Gastroesophageal sphincter (tissue), 4 donors: ENCODE data around the gene TMEM203. TPM values are rescaled to one million over a fixed set of nuclear protein-coding genes. Genes with fewer than 3 reads are reported as not detected.
"Not testable (repeated sequence)": the region's sequence is repeated elsewhere in the genome, so short reads cannot be mapped to it uniquely, and the experiment has no call there.

Source experiments
- ATAC-seq: fragments of 150-250 bp; one replicate; pipeline ENCODE4 v1.9.1; 2016; ENCODE audit warnings: mild to moderate bottlenecking, moderate library complexity
- H3K27ac ChIP-seq, 4 donors: fragments of 200-600 bp; sonication (generic) in 3 of 4; 1 replicate in 3 of 4; 2 replicates in 1 of 4; pipeline ENCODE4 v1.5.1; 2016 to 2019
- H3K27me3 ChIP-seq: fragments of 200-600 bp; sonication (generic); one replicate; pipeline ENCODE4 v1.5.1; 2019
- H3K36me3 ChIP-seq, 2 donors: fragments of 200-600 bp; sonication (generic); one replicate each; pipeline ENCODE4 v1.5.1; 2019; ENCODE audit warnings: control low read depth in 1 of 2
- H3K4me1 ChIP-seq, 3 donors: fragments of 200-600 bp; sonication (generic); 1 replicate in 2 of 3; 2 replicates in 1 of 3; pipeline ENCODE4 v1.5.1; 2016 to 2019; ENCODE audit warnings: control low read depth in 2 of 3
- H3K4me3 ChIP-seq, 2 donors: fragments of 200-600 bp; sonication (generic); one replicate each; pipeline ENCODE4 v1.5.1; 2019; ENCODE audit warnings: mild to moderate bottlenecking in 1 of 2, moderate library complexity in 1 of 2
- H3K9me3 ChIP-seq, 3 donors: fragments of 200-600 bp; sonication (generic); one replicate each; pipeline ENCODE4 v1.5.1; 2017 to 2019; ENCODE audit warnings: control low read depth in 2 of 3
- CTCF ChIP-seq, 4 experiments: fragments of 200-600 bp in 2 of 4; fragments of 450-650 bp in 2 of 4; sonication (generic) in 1 of 4; IDR thresholded peaks; one replicate each; pipeline ENCODE4 v1.5.1; 2017 to 2019; ENCODE audit warnings: antibody characterized with exemption in 4 of 4, mild to moderate bottlenecking in 2 of 4, moderate library complexity in 2 of 4
- EP300 ChIP-seq: sonication (generic); formaldehyde crosslinking; IDR thresholded peaks from one replicate; pipeline ENCODE4 v1.6.1; 2017; ENCODE audit warnings: antibody characterized with exemption, mild to moderate bottlenecking
- POLR2A ChIP-seq, 2 donors: fragments of 450-650 bp; IDR thresholded peaks; one replicate each; pipeline ENCODE4 v1.6.1; 2017; ENCODE audit warnings: antibody characterized with exemption in 2 of 2, mild to moderate bottlenecking in 2 of 2, moderate library complexity in 1 of 2
- POLR2AphosphoS5 ChIP-seq: sonication (generic); formaldehyde crosslinking; IDR thresholded peaks from one replicate; pipeline ENCODE4 v1.6.1; 2017; ENCODE audit warnings: antibody characterized with exemption
- WGBS, 2 donors: methylation state at CpG; one replicate each; pipeline ENCODE4 v1.1.5; 2018; ENCODE audit warnings: low coverage in 1 of 2; 5-methylcytosine and 5-hydroxymethylcytosine counted together
- total RNA-seq, 4 donors: library from RNA; depleted of rRNA; stranded (reverse); fragments of >200 nt; gene quantifications; one replicate each; pipeline ENCODE4 v1.1.0, GENCODE V29; 2016

TMEM203 gene
- total RNA-seq, 4 donors from 2014 or later: 21.9 to 36.1 (median 29.1) TPM

- H3K27ac ChIP-seq: peak within 1 kb of the TSS; percentile 77 to 99 (median 97)
- peaks cover 0 to 81% (median 43%) of the 10 kb centered on the region in 3 donors for H3K4me1 ChIP-seq
- peak; percentile 100 for TF ChIP-seq POLR2A (IDR thresholded peaks at IDR 0.05)
- peak in 2 of 4 experiments; percentile 11 to 22 for TF ChIP-seq CTCF (IDR thresholded peaks at IDR 0.05)
- peak; percentile 100 for TF ChIP-seq POLR2AphosphoS5
- TF ChIP-seq EP300: no peak
- peak; percentile 94 for ATAC-seq
- no peaks in the 10 kb centered on the region for H3K27me3 ChIP-seq
- 0% methylated on average over 15 of the region's 67 CpGs; no CpG with 5 or more reads in 1 of the 2 donors for WGBS, 2 donors
- H3K4me3 ChIP-seq: peak within 1 kb of the TSS; percentile 67 to 82
- peaks cover 0 to 22% of the 10 kb centered on the region in 2 donors for H3K36me3 ChIP-seq
- no peaks in the 10 kb centered on the region for H3K9me3 ChIP-seq
Observed at GRCh38 chr9:137240841-137241489, 35.5 kb upstream of the TMEM203 start, which contains the start of gene TUBB4B. Gene TUBB4B (plus strand): TSS chr9:137241287. CDS start chr9:137241361, 74 bp downstream.

DNA sequence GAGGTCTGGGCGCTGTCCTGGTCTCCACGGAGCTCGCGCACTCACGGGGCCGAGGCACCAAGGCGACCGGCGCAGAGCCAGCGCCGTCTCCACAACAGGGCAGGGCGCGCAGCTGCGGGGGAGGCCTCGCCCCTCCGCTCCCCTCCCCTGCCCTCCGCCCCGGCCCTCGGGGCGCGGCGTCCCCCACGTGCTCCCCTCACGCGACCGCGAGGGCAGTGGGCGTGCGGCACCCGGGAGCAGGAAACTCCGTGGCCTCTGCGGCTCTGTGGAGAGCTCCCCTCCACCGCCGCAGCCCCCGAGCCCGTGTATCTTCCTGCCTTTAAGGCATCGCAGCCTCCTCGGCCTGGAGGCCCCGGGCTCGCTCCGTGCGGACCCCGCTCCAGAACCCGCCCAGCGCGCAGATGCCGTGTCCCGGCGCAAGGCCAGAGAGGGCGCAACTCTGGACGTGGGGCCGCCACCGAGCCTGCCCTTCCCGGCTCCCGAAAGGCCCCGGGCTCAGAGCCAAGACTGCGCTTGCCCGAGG is 34.9 kb upstream of the TMEM203 start:
- peak overlapping the region; percentile 77 to 99 (median 96) for H3K27ac ChIP-seq
- ATAC-seq: peak; percentile 34

GRCh38 chr9:137239541-137240200 is 34.2 kb upstream of the TMEM203 start:
- peak overlapping the region; percentile 67 to 82 for H3K4me3 ChIP-seq
- H3K27me3 ChIP-seq, ATAC-seq, H3K9me3 ChIP-seq: not testable (repeated sequence)
- H3K27ac ChIP-seq: peak overlapping the region; percentile 77 to 99 (median 96)
- H3K4me1 ChIP-seq: peaks cover 0 to 85% (median 47%) of the 10 kb centered on the region in 3 donors
- peaks cover 0 to 22% of the 10 kb centered on the region in 2 donors for H3K36me3 ChIP-seq
- WGBS, 2 donors: 23 to 38% methylated on average over 18 to 19 of the region's 27 CpGs

More for the DNA sequence above, 34.9 kb upstream of the TMEM203 start:
- peaks cover 0 to 87% (median 47%) of the 10 kb centered on the region in 3 donors for H3K4me1 ChIP-seq
- no peaks in the 10 kb centered on the region for H3K27me3 ChIP-seq
- peaks cover 0 to 22% of the 10 kb centered on the region in 2 donors for H3K36me3 ChIP-seq
- WGBS, 2 donors: no CpG with 5 or more reads among the region's 58 CpGs
- H3K4me3 ChIP-seq: peak overlapping the region; percentile 67 to 82
- no peaks in the 10 kb centered on the region for H3K9me3 ChIP-seq
- TF ChIP-seq POLR2A (IDR thresholded peaks at IDR 0.05) (peak; percentile 29 to 53), POLR2AphosphoS5 (peak; percentile 12), EP300 (no peak), CTCF (IDR thresholded peaks at IDR 0.05) (peak in 1 of 4 experiments; percentile 18)

DNA sequence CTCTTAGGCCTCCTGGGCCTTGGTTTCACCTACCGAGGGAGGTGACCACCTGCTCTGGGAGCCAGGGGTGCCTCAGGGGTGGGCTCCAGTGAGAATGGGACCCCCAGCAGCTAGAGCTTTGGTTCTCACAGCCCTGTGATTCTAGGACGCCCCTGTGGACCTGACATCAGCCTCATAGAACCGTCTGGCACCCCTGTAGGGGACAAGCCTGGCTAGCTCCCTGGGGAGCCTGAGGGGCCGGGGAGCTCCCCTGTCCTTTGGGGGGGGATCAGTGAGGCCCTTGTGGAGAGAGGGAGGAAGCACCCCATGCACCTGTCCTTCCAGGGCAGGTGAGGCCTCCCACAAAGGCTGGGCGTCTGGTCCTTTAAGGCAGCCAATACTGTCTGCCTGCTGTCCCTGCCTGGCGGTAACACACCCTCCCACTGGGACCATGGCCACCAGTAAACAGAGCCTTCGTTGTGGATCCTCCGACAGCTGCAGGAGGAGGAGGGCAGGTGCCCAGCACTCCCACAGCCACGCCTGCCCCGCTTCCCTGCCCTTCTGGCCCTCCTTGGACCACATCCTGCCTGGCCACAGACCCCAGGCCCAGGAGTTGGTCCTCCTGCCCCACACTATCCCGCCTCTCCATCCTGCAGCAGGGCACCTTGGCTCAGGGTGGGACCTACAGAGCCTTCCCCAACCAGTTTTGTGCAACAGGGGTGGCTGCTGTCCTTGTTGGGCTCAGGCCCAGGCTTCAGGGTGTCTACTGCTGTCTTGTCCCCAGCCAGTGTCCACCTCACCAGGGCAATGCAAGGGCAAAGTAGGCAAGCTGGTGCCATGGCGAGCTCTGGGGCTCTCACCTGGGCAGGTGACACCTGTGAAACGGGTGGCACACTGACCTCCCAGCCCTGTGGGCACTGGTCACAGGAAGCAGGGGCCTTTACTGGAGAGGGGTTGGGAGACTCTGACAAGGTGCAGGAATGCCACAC is 32.6 kb upstream of the TMEM203 start:
- WGBS, 2 donors: no CpG with 5 or more reads among the region's 13 CpGs
- TF ChIP-seq EP300 (no peak), POLR2A (IDR thresholded peaks at IDR 0.05) (no peak), CTCF (IDR thresholded peaks at IDR 0.05) (no peak), POLR2AphosphoS5 (no peak)

More for the DNA sequence above, 32.6 kb upstream of the TMEM203 start:
- ATAC-seq: no peak
- Histone ChIP-seq H3K27ac (peak overlapping the region in 2 of 4 donors; percentile 6 to 11), H3K36me3 (peaks cover 0 to 12% of the 10 kb centered on the region in 2 donors), H3K4me1 (peaks cover 0 to 68% (median 40%) of the 10 kb centered on the region in 3 donors), H3K27me3 (peaks cover 19% of the 10 kb centered on the region), H3K4me3 (no peak overlapping the region), H3K9me3 (no peaks in the 10 kb centered on the region)
